A549 (cell line): ENCODE results near the gene CCDC50. TPM values are rescaled to one million over a fixed set of nuclear protein-coding genes. Genes with fewer than 3 reads are reported as not detected.

Experiments used
- ATAC-seq, 2 experiments: fragments of 200-7000 bp in 1 of 2; fragments of >200 bp in 1 of 2; cut with Nextera tagmentation in 1 of 2; cut with Tn5 transposase in 1 of 2; 3 replicates each; pipeline versions ENCODE4 v1.8.0 to v1.9.1; 2018 to 2020; ENCODE audit warnings: mild to moderate bottlenecking in 1 of 2, moderate library complexity in 1 of 2
- CTCF ChIA-PET: fragments of 300-600 bp; sonication (Branson Sonifier 250); formaldehyde crosslinking; extraction: SDS; loops from one replicate; lab custom pipeline; 2021; ENCODE audit warnings: antibody characterized with exemption, inconsistent platforms; lab: Yijun Ruan, JAX
- POLR2A ChIA-PET: fragments of 350-600 bp; formaldehyde crosslinking; extraction: SDS; loops from one replicate; lab custom pipeline; 2021; ENCODE audit warnings: antibody characterized with exemption, inconsistent platforms; lab: Yijun Ruan, JAX
- DNase-seq, 2 experiments: peaks; one replicate each; pipeline versions ENCODE4 v3.0.0 to v3.0.0-alpha.2; 2011 to 2016; ENCODE audit warnings: low read depth in 1 of 2, low spot score in 1 of 2
- FAIRE-seq: peaks from 2 replicates; lab custom pipeline; 2011; peaks lifted over from hg19 to GRCh38; lab: Jason Lieb, UNC
- H3K27ac ChIP-seq, 2 experiments: fragments of >200 bp; sonication (Bioruptor Twin); formaldehyde crosslinking; 3 replicates each; pipeline ENCODE4 v1.5.1; 2016 to 2017
- H3K4me1 ChIP-seq: fragments of >200 bp; sonication (Bioruptor Twin); formaldehyde crosslinking; 3 replicates; pipeline ENCODE4 v1.6.1; 2016
- H3K4me2 ChIP-seq: fragments of >200 bp; sonication (Bioruptor Twin); formaldehyde crosslinking; 3 replicates; pipeline ENCODE4 v1.6.1; 2016
- H3K4me3 ChIP-seq: fragments of >200 bp; sonication (Bioruptor Twin); formaldehyde crosslinking; 3 replicates; pipeline ENCODE4 v1.5.1; 2016
- H3K9me3 ChIP-seq: fragments of >200 bp; sonication (Bioruptor Twin); formaldehyde crosslinking; 3 replicates; pipeline ENCODE4 v1.6.1; 2016
- ATOH8 ChIP-seq: fragments of 250-450 bp; sonication (Bioruptor Pico); IDR thresholded peaks from 2 replicates; pipeline ENCODE4 v1.5.0; 2020; ENCODE audit warnings: low read depth, mild to moderate bottlenecking, moderate library complexity
- BHLHE40 ChIP-seq: IDR thresholded peaks from 2 replicates; pipeline ENCODE4 v1.6.1; 2012; ENCODE audit warnings: low read depth, low read length, inconsistent platforms
- CBX2 ChIP-seq: fragments of 200-600 bp; sonication (generic); IDR thresholded peaks from 2 replicates; pipeline ENCODE4 v1.6.1; 2016; ENCODE audit warnings: low read depth, mild to moderate bottlenecking, borderline replicate concordance
- CHD2 ChIP-seq: fragments of 150-350 bp; IDR thresholded peaks from 2 replicates; pipeline ENCODE4 v1.6.1; 2014; ENCODE audit warnings: low read length; ENCODE audit not compliant: partially characterized antibody
- CHD4 ChIP-seq: fragments of 200-600 bp; sonication (generic); IDR thresholded peaks from 2 replicates; pipeline ENCODE4 v1.6.1; 2016; ENCODE audit warnings: antibody characterized with exemption, mild to moderate bottlenecking, borderline replicate concordance
- CTCF ChIP-seq: fragments of >200 bp; sonication (Bioruptor Twin); formaldehyde crosslinking; IDR thresholded peaks from 3 replicates; pipeline ENCODE4 v1.5.1; 2016
- EHMT2 ChIP-seq: fragments of 200-600 bp; sonication (generic); IDR thresholded peaks from 2 replicates; pipeline ENCODE4 v1.6.1; 2016; ENCODE audit warnings: antibody characterized with exemption, low read depth, mild to moderate bottlenecking, moderate library complexity
- EP300 ChIP-seq, 2 experiments: fragments of >200 bp; sonication (Bioruptor Twin); formaldehyde crosslinking; IDR thresholded peaks; 2 replicates in 1 of 2; 3 replicates in 1 of 2; pipeline ENCODE4 v1.6.1; 2016 to 2017
- FOSB ChIP-seq: fragments of 250-450 bp; sonication (Bioruptor Pico); IDR thresholded peaks from 2 replicates; pipeline ENCODE4 v1.5.0; 2020; ENCODE audit warnings: mild to moderate bottlenecking, moderate library complexity
- HDAC2 ChIP-seq: fragments of 200-600 bp; sonication (generic); IDR thresholded peaks from 2 replicates; pipeline ENCODE4 v1.6.1; 2016
- HOXA7 ChIP-seq: fragments of 250-450 bp; sonication (Bioruptor Pico); IDR thresholded peaks from 2 replicates; pipeline ENCODE4 v1.5.0; 2020; ENCODE audit warnings: mild to moderate bottlenecking, moderate library complexity
- JUN ChIP-seq, 2 experiments: fragments of >200 bp; sonication (Bioruptor Twin); formaldehyde crosslinking; IDR thresholded peaks; 2 replicates in 1 of 2; 3 replicates in 1 of 2; pipeline ENCODE4 v1.6.1; 2016 to 2017
- JUNB ChIP-seq: fragments of >200 bp; sonication (Bioruptor Twin); formaldehyde crosslinking; IDR thresholded peaks from 2 replicates; pipeline ENCODE4 v1.6.1; 2016
- MAFK ChIP-seq: fragments of 450-650 bp; IDR thresholded peaks from 2 replicates; pipeline ENCODE4 v1.6.1; 2014; ENCODE audit not compliant: partially characterized antibody
- MAZ ChIP-seq: fragments of 150-350 bp; IDR thresholded peaks from 2 replicates; pipeline ENCODE4 v1.6.1; 2014; ENCODE audit warnings: antibody characterized with exemption, low read depth, low read length, borderline replicate concordance
- MYC ChIP-seq: IDR thresholded peaks from 2 replicates; pipeline ENCODE4 v1.6.1; 2012; ENCODE audit warnings: mild to moderate bottlenecking, inconsistent platforms, low read length, improper control_type of control experiment, borderline replicate concordance
- NFE2L2 ChIP-seq: fragments of 150-350 bp; conservative IDR thresholded peaks from 2 replicates; pipeline ENCODE4 v1.6.1; 2014; ENCODE audit warnings: low read length
- POLR2A ChIP-seq: IDR thresholded peaks from 2 replicates; pipeline ENCODE4 v1.6.1; 2012; ENCODE audit warnings: mild to moderate bottlenecking, low read length
- RCOR1 ChIP-seq: fragments of 150-350 bp; IDR thresholded peaks from 2 replicates; pipeline ENCODE4 v1.6.1; 2014; ENCODE audit warnings: antibody characterized with exemption, low read length, low read depth
- RFX5 ChIP-seq: fragments of 450-650 bp; IDR thresholded peaks from 2 replicates; pipeline ENCODE4 v1.7.1; 2014; ENCODE audit warnings: antibody characterized with exemption, mild to moderate bottlenecking, moderate library complexity
- SMC3 ChIP-seq: fragments of >200 bp; sonication (Bioruptor Twin); formaldehyde crosslinking; IDR thresholded peaks from 3 replicates; pipeline ENCODE4 v1.6.1; 2018; ENCODE audit warnings: inconsistent platforms
- TFCP2L1 ChIP-seq: fragments of 250-450 bp; sonication (Bioruptor Pico); IDR thresholded peaks from 2 replicates; pipeline ENCODE4 v1.5.0; 2021; ENCODE audit warnings: mild to moderate bottlenecking
- ZC3H11A ChIP-seq: fragments of 450-650 bp; IDR thresholded peaks from 2 replicates; pipeline ENCODE4 v1.6.1; 2014; ENCODE audit warnings: antibody characterized with exemption, mild to moderate bottlenecking
- ZSCAN20 ChIP-seq: fragments of 250-450 bp; sonication (Bioruptor Pico); IDR thresholded peaks from 2 replicates; pipeline ENCODE4 v1.8.0; 2022; ENCODE audit warnings: mild to moderate bottlenecking, moderate library complexity
- WGBS: methylation state at CpG from one replicate; pipeline ENCODE4 v1.1.6; 2017; ENCODE audit errors: missing lambda C conversion rate; 5-methylcytosine and 5-hydroxymethylcytosine counted together
- polyA plus RNA-seq, 4 experiments: library from polyadenylated mRNA; depleted of rRNA in 3 of 4; stranded (reverse); fragments of >200 nt; fragmentation: RNase III in 1 of 4; extraction: RNeasy Plus Mini Kit Qiagen cat#74134 plus additional on column Dnase treatment in 1 of 4; gene quantifications; 2 replicates in 3 of 4; 3 replicates in 1 of 4; pipeline ENCODE4 v1.2.3, GENCODE V29; 2011 to 2017
- TF ChIP-seq, protein P1 (sequence below): fragments of 450-650 bp; IDR thresholded peaks from 2 replicates; pipeline ENCODE4 v1.6.1; 2014; ENCODE audit warnings: antibody characterized with exemption
- TF ChIP-seq, protein P2 (sequence below): fragments of >200 bp; sonication (Bioruptor Twin); formaldehyde crosslinking; IDR thresholded peaks from 2 replicates; pipeline ENCODE4 v1.6.1; 2016

CCDC50 gene
- polyA plus RNA-seq, 2 of the 4 experiments (the other 2 are of a cell fraction) = 20.1 to 43.8 TPM

- H3K4me3 ChIP-seq = no peak overlapping the region
- DNase-seq = no peak
- H3K4me2 ChIP-seq = no peak overlapping the region
- ChIA-PET CTCF (no interaction called here), POLR2A (no interaction called here)
- no peak for ATAC-seq
- 96% methylated on average over 2 of the region's 2 CpGs for WGBS
- FAIRE-seq = no peak
- TF ChIP-seq RFX5 (no peak), JUNB (no peak), POLR2A (no peak), MAZ (no peak), FOSB (CRISPR knock-in tag) (no peak)
- H3K9me3 ChIP-seq = no peaks in the 10 kb centered on the region
- no peaks in the 10 kb centered on the region for H3K4me1 ChIP-seq
- H3K27ac ChIP-seq = no peak overlapping the region
These were observed 33.4 kb downstream of the CCDC50 start for GRCh38 chr3:191362524-191363090.

- H3K27ac ChIP-seq = no peak overlapping the region
- TF ChIP-seq ZSCAN20 (CRISPR knock-in tag) (no peak), TFCP2L1 (CRISPR knock-in tag) (no peak), BHLHE40 (no peak), JUN (IDR thresholded peaks at IDR 0.05) (no peak), ZC3H11A (no peak), HOXA7 (no peak), EP300 (IDR thresholded peaks at IDR 0.05) (no peak), RCOR1 (no peak), EHMT2 (no peak), RFX5 (no peak), MYC (no peak), CTCF (no peak), NFE2L2 (no peak)
- TF ChIP-seq, protein P1, sequence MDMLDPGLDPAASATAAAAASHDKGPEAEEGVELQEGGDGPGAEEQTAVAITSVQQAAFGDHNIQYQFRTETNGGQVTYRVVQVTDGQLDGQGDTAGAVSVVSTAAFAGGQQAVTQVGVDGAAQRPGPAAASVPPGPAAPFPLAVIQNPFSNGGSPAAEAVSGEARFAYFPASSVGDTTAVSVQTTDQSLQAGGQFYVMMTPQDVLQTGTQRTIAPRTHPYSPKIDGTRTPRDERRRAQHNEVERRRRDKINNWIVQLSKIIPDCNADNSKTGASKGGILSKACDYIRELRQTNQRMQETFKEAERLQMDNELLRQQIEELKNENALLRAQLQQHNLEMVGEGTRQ = no peak
- TF ChIP-seq, all 56 proteins: peak for 0
- no peaks in the 10 kb centered on the region for H3K4me1 ChIP-seq
- ChIA-PET POLR2A (no interaction called here), CTCF (no interaction called here)
- 95% methylated on average over 4 of the region's 4 CpGs for WGBS
- ATAC-seq (no peak), DNase-seq (no peak), FAIRE-seq (no peak)
- no peak overlapping the region for H3K4me2 ChIP-seq
- H3K4me3 ChIP-seq = no peak overlapping the region
- no peaks in the 10 kb centered on the region for H3K9me3 ChIP-seq
These were observed 34.0 kb downstream of the CCDC50 start for GRCh38 chr3:191363221-191363620.

- Histone ChIP-seq H3K27ac (no peak overlapping the region), H3K4me1 (no peaks in the 10 kb centered on the region), H3K4me3 (no peak overlapping the region), H3K4me2 (no peak overlapping the region), H3K9me3 (no peaks in the 10 kb centered on the region)
- ATAC-seq (no peak), FAIRE-seq (no peak), DNase-seq (no peak)
- 97% methylated on average over 2 of the region's 2 CpGs for WGBS
- CTCF ChIA-PET = no interaction called here
- no peak for TF ChIP-seq MAFK
- no peak for TF ChIP-seq MYC
- no peak for TF ChIP-seq HDAC2
- no peak for TF ChIP-seq CHD2
- no peak for TF ChIP-seq EHMT2
- TF ChIP-seq SMC3 = no peak
- TF ChIP-seq NFE2L2 = no peak
- no peak for TF ChIP-seq ATOH8 (CRISPR knock-in tag)
- no peak for TF ChIP-seq CHD4
- no peak for TF ChIP-seq CBX2
- no peak for TF ChIP-seq JUNB
- TF ChIP-seq, protein P2, sequence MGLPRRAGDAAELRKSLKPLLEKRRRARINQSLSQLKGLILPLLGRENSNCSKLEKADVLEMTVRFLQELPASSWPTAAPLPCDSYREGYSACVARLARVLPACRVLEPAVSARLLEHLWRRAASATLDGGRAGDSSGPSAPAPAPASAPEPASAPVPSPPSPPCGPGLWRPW = no peak
- TF ChIP-seq EP300 (IDR thresholded peaks at IDR 0.05) = no peak
- POLR2A ChIA-PET = no interaction called here
These were observed 37.5 kb downstream of the CCDC50 start for GRCh38 chr3:191366675-191367074.
